GM23248 (cell line): Measurements from ENCODE around the gene IQCN. TPM values are rescaled to one million over a fixed set of nuclear protein-coding genes. Genes with fewer than 3 reads are reported as not detected.

Experiments
- DNase-seq: peaks from one replicate; pipeline ENCODE4 v3.0.0-alpha.2; 2015
- H2AFZ ChIP-seq: fragments of 200-600 bp; sonication (generic); 2 replicates; pipeline ENCODE4 v1.6.1; 2016; ENCODE audit warnings: antibody characterized with exemption
- H3F3A ChIP-seq: fragments of 200-600 bp; sonication (generic); 2 replicates; pipeline ENCODE4 v1.6.1; 2016; ENCODE audit warnings: mild to moderate bottlenecking, antibody characterized with exemption, mixed run types; ENCODE audit not compliant: insufficient read depth
- H3K27ac ChIP-seq: fragments of 200-600 bp; sonication (generic); 2 replicates; pipeline ENCODE4 v1.5.1; 2016; ENCODE audit warnings: mild to moderate bottlenecking
- H3K27me3 ChIP-seq: fragments of 200-600 bp; sonication (generic); replicated peaks from 2 replicates; pipeline ENCODE4 v1.6.1; 2016; ENCODE audit warnings: mild to moderate bottlenecking; ENCODE audit not compliant: insufficient read depth
- H3K36me3 ChIP-seq: fragments of 200-600 bp; sonication (generic); 2 replicates; pipeline ENCODE4 v1.6.1; 2016; ENCODE audit warnings: low read depth, mild to moderate bottlenecking
- H3K4me1 ChIP-seq: fragments of 200-600 bp; sonication (generic); 2 replicates; pipeline ENCODE4 v1.6.1; 2016; ENCODE audit warnings: mild to moderate bottlenecking; ENCODE audit not compliant: insufficient read depth
- H3K4me2 ChIP-seq: fragments of 200-600 bp; sonication (generic); one replicate; pipeline ENCODE4 v1.6.1; 2016; ENCODE audit warnings: mild to moderate bottlenecking; ENCODE audit not compliant: unreplicated experiment
- H3K4me3 ChIP-seq: fragments of 200-600 bp; sonication (generic); 2 replicates; pipeline ENCODE4 v1.5.1; 2016; ENCODE audit warnings: mild to moderate bottlenecking
- H3K79me2 ChIP-seq: fragments of 200-600 bp; sonication (generic); 2 replicates; pipeline ENCODE4 v1.6.1; 2016; ENCODE audit warnings: mild to moderate bottlenecking; ENCODE audit not compliant: insufficient read depth
- H3K9ac ChIP-seq: fragments of 200-600 bp; sonication (generic); 2 replicates; pipeline ENCODE4 v1.6.1; 2016; ENCODE audit warnings: mild to moderate bottlenecking
- H3K9me2 ChIP-seq: fragments of 200-600 bp; sonication (generic); 2 replicates; pipeline ENCODE4 v1.6.1; 2016; ENCODE audit warnings: mixed run types, mild to moderate bottlenecking, moderate library complexity; ENCODE audit not compliant: insufficient read depth
- H3K9me3 ChIP-seq: fragments of 200-600 bp; sonication (generic); one replicate; pipeline ENCODE4 v1.6.1; 2017; ENCODE audit warnings: low read depth
- H4K20me1 ChIP-seq: fragments of 200-600 bp; sonication (generic); 2 replicates; pipeline ENCODE4 v1.6.0; 2016; ENCODE audit not compliant: insufficient read depth
- EZH2 ChIP-seq: fragments of 200-600 bp; sonication (generic); IDR thresholded peaks from 2 replicates; pipeline ENCODE4 v1.6.1; 2018; ENCODE audit warnings: antibody characterized with exemption, mild to moderate bottlenecking; ENCODE audit not compliant: insufficient read depth, poor library complexity, severe bottlenecking
- EZH2phosphoT487 ChIP-seq: fragments of 200-600 bp; sonication (generic); IDR thresholded peaks from 2 replicates; pipeline ENCODE4 v1.6.1; 2018; ENCODE audit warnings: antibody characterized with exemption, moderate library complexity, mild to moderate bottlenecking, low read depth; ENCODE audit not compliant: insufficient read depth
- WGBS, 2 experiments: methylation state at CpG; one replicate each; pipeline ENCODE4 v1.1.6; 2015 to 2017; ENCODE audit warnings: low lambda C conversion rate in 2 of 2, low coverage in 1 of 2; ENCODE audit errors: missing lambda C conversion rate in 2 of 2; 5-methylcytosine and 5-hydroxymethylcytosine counted together
- in situ Hi-C: fragments of 300-500 bp; cut with MboI; formaldehyde crosslinking; loops from 2 replicates; pipeline ENCODE4 v1.15.0; 2020
- polyA plus RNA-seq: library from polyadenylated mRNA; unstranded; fragments of >200 nt; fragmentation: Nextera tagmentation; extraction: Ambion mirVana; gene quantifications from 2 replicates; pipeline ENCODE4 v1.2.1, GENCODE V29; 2016
- total RNA-seq: library from RNA; depleted of rRNA; stranded (reverse); fragments of >200 nt; shearing (Covaris generic); gene quantifications from 2 replicates; pipeline ENCODE4 v1.2.3, GENCODE V29; 2014

The IQCN gene
- total and polyA plus RNA-seq, 2 experiments from 2014 or later, result 0.11 to 0.16 TPM

- in situ Hi-C loops, result no loop called here
- H3K9ac ChIP-seq, result no peak overlapping the region
- no peak overlapping the region for H3K4me2 ChIP-seq
- WGBS, 2 experiments, result 94 to 95% methylated on average over 3 of the region's 3 CpGs
- H3K4me1 ChIP-seq, result no peaks in the 10 kb centered on the region
- no peaks in the 10 kb centered on the region for H4K20me1 ChIP-seq
- peaks cover 21% of the 10 kb centered on the region; the same call in 1 of the 2 replicates for H3K79me2 ChIP-seq
- peaks cover 3% of the 10 kb centered on the region; the same call in 1 of the 2 replicates for H3K36me3 ChIP-seq
- H3K9me3 ChIP-seq, result no peaks in the 10 kb centered on the region
- TF ChIP-seq EZH2phosphoT487, result no peak
- TF ChIP-seq EZH2, result no peak
- H3K27me3 ChIP-seq, result no peaks in the 10 kb centered on the region
- no peaks in the 10 kb centered on the region for H3F3A ChIP-seq
- no peak overlapping the region for H3K27ac ChIP-seq
- DNase-seq, result no peak
- no peak overlapping the region for H3K4me3 ChIP-seq
- no peaks in the 10 kb centered on the region for H3K9me2 ChIP-seq
- H2AFZ ChIP-seq, result no peak overlapping the region
These were observed 39.1 kb upstream of the IQCN start for GRCh38 chr19:18313398-18313797.

- TF ChIP-seq EZH2 (no peak), EZH2phosphoT487 (no peak)
- Histone ChIP-seq H3K36me3 (peaks cover 3% of the 10 kb centered on the region; the same call in 1 of the 2 replicates), H3K9me3 (no peaks in the 10 kb centered on the region), H3K4me2 (no peak overlapping the region), H3K27me3 (no peaks in the 10 kb centered on the region), H3K9ac (no peak overlapping the region), H3K9me2 (no peaks in the 10 kb centered on the region), H3K4me1 (no peaks in the 10 kb centered on the region), H3K79me2 (peaks cover 9% of the 10 kb centered on the region; the same call in 1 of the 2 replicates), H4K20me1 (no peaks in the 10 kb centered on the region), H3K27ac (no peak overlapping the region), H3K4me3 (no peak overlapping the region), H3F3A (no peaks in the 10 kb centered on the region), H2AFZ (no peak overlapping the region)
- no peak for DNase-seq
- WGBS, 2 experiments, result 95 to 100% methylated on average over 7 to 11 of the region's 11 CpGs
- in situ Hi-C loops, result no loop called here
These were observed 37.9 kb upstream of the IQCN start for GRCh38 chr19:18312092-18312534.

- Histone ChIP-seq H3K4me3 (no peak overlapping the region), H3K36me3 (peaks cover 3% of the 10 kb centered on the region; the same call in 1 of the 2 replicates)
These were observed 37.3 kb upstream of the IQCN start for GRCh38 chr19:18311502-18312091.

GRCh38 chr19:18310966-18311365 lies 36.7 kb upstream of the IQCN start:
- TF ChIP-seq EZH2 (no peak), EZH2phosphoT487 (no peak)
- no peaks in the 10 kb centered on the region for H3K9me2 ChIP-seq
- peaks cover 11% of the 10 kb centered on the region; the same call in 1 of the 2 replicates for H3F3A ChIP-seq
- no peak overlapping the region for H3K27ac ChIP-seq
- H3K4me2 ChIP-seq, result no peak overlapping the region
- H3K9me3 ChIP-seq, result no peaks in the 10 kb centered on the region
- H3K36me3 ChIP-seq, result peaks cover 3% of the 10 kb centered on the region; the same call in 1 of the 2 replicates
- H4K20me1 ChIP-seq, result no peaks in the 10 kb centered on the region
- H3K9ac ChIP-seq, result no peak overlapping the region
- H2AFZ ChIP-seq, result no peak overlapping the region
- no peaks in the 10 kb centered on the region for H3K4me1 ChIP-seq
- H3K4me3 ChIP-seq, result no peak overlapping the region
- in situ Hi-C loops, result no loop called here
- H3K79me2 ChIP-seq, result peaks cover 9% of the 10 kb centered on the region; the same call in 1 of the 2 replicates
- DNase-seq, result no peak
- 93% methylated on average over 8 to 13 of the region's 13 CpGs for WGBS, 2 experiments
- no peaks in the 10 kb centered on the region for H3K27me3 ChIP-seq

More at GRCh38 chr19:18311502-18312091, 37.3 kb upstream of the IQCN start:
- in situ Hi-C loops, result no loop called here
- no peak for TF ChIP-seq EZH2phosphoT487
- no peak for TF ChIP-seq EZH2
- Histone ChIP-seq H3K9me2 (no peaks in the 10 kb centered on the region), H3K27ac (no peak overlapping the region), H3K27me3 (no peaks in the 10 kb centered on the region), H3K9me3 (no peaks in the 10 kb centered on the region), H3K79me2 (peaks cover 9% of the 10 kb centered on the region; the same call in 1 of the 2 replicates), H3K4me2 (no peak overlapping the region), H4K20me1 (no peaks in the 10 kb centered on the region), H3K9ac (no peak overlapping the region), H3K4me1 (no peaks in the 10 kb centered on the region), H2AFZ (no peak overlapping the region), H3F3A (peaks cover 5% of the 10 kb centered on the region; the same call in 1 of the 2 replicates)
- no peak for DNase-seq
- WGBS, 2 experiments, result 91 to 92% methylated on average over 20 to 22 of the region's 22 CpGs
